Measurements from ENCODE around the gene EXOSC9. TPM values are rescaled to one million over a fixed set of nuclear protein-coding genes. Genes with fewer than 3 reads are reported as not detected.

EXOSC9 gene
- total RNA-seq, 4 donors from 2014 or later, result 13.2 to 35.2 (median 22.5) TPM

DNA sequence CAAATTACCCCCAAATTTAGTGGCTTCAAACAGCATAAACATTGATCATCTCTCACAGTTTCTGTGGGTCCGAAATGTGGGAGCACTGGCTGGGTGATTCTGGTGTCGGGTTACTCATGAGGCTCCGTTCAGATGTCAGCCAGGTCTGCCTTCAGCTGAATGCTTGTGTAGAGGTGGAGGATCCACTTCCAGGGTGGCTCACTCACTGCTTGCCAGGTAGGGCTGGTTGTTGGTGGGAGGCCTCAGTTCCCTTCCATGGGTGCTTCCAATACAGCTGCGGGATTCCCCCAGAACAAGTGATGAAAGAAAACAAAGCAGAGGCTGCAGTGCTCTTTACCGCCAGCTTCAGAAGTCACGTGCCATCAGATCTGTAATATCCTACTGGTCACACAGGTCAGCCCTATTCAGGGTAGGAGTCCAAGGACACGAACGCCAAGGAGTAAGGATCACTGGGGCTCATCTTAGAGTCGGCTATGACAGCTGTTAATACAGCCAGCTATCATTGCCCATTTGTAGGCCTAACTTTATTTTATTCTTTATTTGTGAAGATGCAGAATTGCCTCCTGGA, 35.1 kb upstream of the EXOSC9 start:
- Histone ChIP-seq H3K36me3 (no peaks in the 10 kb centered on the region), H3K27me3 (peaks cover 43% of the 10 kb centered on the region), H3K27ac (no peak overlapping the region), H3K9me3 (no peaks in the 10 kb centered on the region), H3K4me3 (no peak overlapping the region), H3K4me1 (peaks cover 0 to 7% (median 1%) of the 10 kb centered on the region in 4 donors)
- in situ Hi-C loops (cut with MboI; ENCODE audit: low pct_ligation_motif_present in 1 of 4, low pct_unique_long_range_greater_than_20kb in 1 of 4, low sequenced_read_pairs in 3 of 4), result no loop called here
- 91% methylated on average over 8 of the region's 9 CpGs; no CpG with 5 or more reads in 1 of the 2 donors for WGBS, 2 donors (ENCODE audit: low coverage in 1 of 2)
- TF ChIP-seq EP300 (IDR thresholded peaks at IDR 0.05; ENCODE audit: low read depth) (no peak), POLR2A (IDR thresholded peaks at IDR 0.05) (no peak)
- TF ChIP-seq, protein P1, sequence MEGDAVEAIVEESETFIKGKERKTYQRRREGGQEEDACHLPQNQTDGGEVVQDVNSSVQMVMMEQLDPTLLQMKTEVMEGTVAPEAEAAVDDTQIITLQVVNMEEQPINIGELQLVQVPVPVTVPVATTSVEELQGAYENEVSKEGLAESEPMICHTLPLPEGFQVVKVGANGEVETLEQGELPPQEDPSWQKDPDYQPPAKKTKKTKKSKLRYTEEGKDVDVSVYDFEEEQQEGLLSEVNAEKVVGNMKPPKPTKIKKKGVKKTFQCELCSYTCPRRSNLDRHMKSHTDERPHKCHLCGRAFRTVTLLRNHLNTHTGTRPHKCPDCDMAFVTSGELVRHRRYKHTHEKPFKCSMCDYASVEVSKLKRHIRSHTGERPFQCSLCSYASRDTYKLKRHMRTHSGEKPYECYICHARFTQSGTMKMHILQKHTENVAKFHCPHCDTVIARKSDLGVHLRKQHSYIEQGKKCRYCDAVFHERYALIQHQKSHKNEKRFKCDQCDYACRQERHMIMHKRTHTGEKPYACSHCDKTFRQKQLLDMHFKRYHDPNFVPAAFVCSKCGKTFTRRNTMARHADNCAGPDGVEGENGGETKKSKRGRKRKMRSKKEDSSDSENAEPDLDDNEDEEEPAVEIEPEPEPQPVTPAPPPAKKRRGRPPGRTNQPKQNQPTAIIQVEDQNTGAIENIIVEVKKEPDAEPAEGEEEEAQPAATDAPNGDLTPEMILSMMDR (IDR thresholded peaks at IDR 0.05), result no peak
- intact Hi-C loops (cut with DNase I; ENCODE audit: low total_unique reads), result no loop called here
- DNase-seq, result no peak

DNA sequence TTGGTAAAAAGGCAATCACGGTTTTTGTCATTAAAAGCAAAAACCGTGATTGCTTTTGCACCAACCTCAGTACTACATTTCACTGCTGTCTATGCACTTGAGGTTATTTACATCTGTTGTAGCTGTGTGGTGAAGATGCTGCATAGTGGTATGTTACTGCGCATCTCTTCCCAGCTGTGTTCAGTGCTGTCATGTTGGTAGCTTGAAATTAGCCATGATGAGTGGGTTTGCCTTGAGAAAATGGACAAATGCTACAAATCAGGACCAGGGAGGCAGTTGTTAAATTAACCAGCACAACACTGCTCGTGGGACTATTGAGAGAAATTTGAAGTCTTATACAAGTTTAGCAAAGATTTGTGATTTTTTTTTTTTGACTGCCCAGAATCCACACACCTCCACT, 34.0 kb upstream of the EXOSC9 start:
- intact Hi-C loops (cut with DNase I; ENCODE audit: low total_unique reads) (no loop called here), in situ Hi-C loops (cut with MboI; ENCODE audit: low pct_ligation_motif_present in 1 of 4, low pct_unique_long_range_greater_than_20kb in 1 of 4, low sequenced_read_pairs in 3 of 4) (no loop called here)
- no peaks in the 10 kb centered on the region for H3K36me3 ChIP-seq
- no peak overlapping the region for H3K4me3 ChIP-seq
- H3K4me1 ChIP-seq, result peaks cover 0 to 7% (median 1%) of the 10 kb centered on the region in 4 donors
- WGBS, 2 donors (ENCODE audit: low coverage in 1 of 2), result 83 to 87% methylated on average over 3 to 4 of the region's 4 CpGs
- H3K9me3 ChIP-seq, result no peaks in the 10 kb centered on the region
- TF ChIP-seq POLR2AphosphoS5 (IDR thresholded peaks at IDR 0.05) (no peak), EP300 (IDR thresholded peaks at IDR 0.05; ENCODE audit: low read depth) (no peak), POLR2A (IDR thresholded peaks at IDR 0.05) (no peak)
- TF ChIP-seq, protein P1 (IDR thresholded peaks at IDR 0.05), result no peak
- no peak for DNase-seq
- no peak overlapping the region for H3K27ac ChIP-seq
- H3K27me3 ChIP-seq, result peaks cover 40% of the 10 kb centered on the region

GRCh38 chr4:121769341-121769740, 31.8 kb upstream of the EXOSC9 start:
- H3K4me1 ChIP-seq, result peaks cover 0 to 7% (median 1%) of the 10 kb centered on the region in 4 donors
- in situ Hi-C loops (cut with MboI; ENCODE audit: low pct_ligation_motif_present in 1 of 4, low pct_unique_long_range_greater_than_20kb in 1 of 4, low sequenced_read_pairs in 3 of 4) (no loop called here), intact Hi-C loops (cut with DNase I; ENCODE audit: low total_unique reads) (no loop called here)
- no peaks in the 10 kb centered on the region for H3K36me3 ChIP-seq
- no peak overlapping the region for H3K4me3 ChIP-seq
- WGBS, 2 donors (ENCODE audit: low coverage in 1 of 2), result 94 to 100% methylated on average over 1 to 2 of the region's 2 CpGs
- TF ChIP-seq EP300 (IDR thresholded peaks at IDR 0.05; ENCODE audit: low read depth) (no peak), POLR2A (IDR thresholded peaks at IDR 0.05) (no peak), POLR2AphosphoS5 (IDR thresholded peaks at IDR 0.05) (no peak)
- TF ChIP-seq, protein P1 (IDR thresholded peaks at IDR 0.05), result no peak
- H3K9me3 ChIP-seq, result no peaks in the 10 kb centered on the region
- H3K27me3 ChIP-seq, result peaks cover 18% of the 10 kb centered on the region
- DNase-seq, result no peak
- no peak overlapping the region for H3K27ac ChIP-seq

DNA sequence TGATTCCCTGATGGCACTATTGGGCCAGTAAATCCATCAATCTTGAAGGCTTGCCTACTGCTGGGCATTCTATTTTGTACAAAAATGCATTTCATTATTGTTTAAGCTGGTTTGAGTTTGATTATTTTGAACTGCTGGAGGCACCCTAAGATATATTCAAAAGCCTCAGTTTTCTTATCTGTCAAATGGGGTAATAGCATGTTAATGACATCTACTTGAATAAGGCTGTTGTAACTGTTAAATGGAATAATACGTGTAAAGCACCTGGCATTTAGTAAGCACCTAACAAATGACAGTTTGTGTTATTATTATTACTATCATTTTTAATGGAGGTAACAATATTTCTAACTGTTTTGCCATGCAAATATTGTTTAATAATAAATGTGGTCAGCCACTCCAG, 29.3 kb upstream of the EXOSC9 start:
- in situ Hi-C loops (cut with MboI; ENCODE audit: low pct_ligation_motif_present in 1 of 4, low pct_unique_long_range_greater_than_20kb in 1 of 4, low sequenced_read_pairs in 3 of 4) (no loop called here), intact Hi-C loops (cut with DNase I; ENCODE audit: low total_unique reads) (no loop called here)
- H3K27ac ChIP-seq, result no peak overlapping the region
- no peaks in the 10 kb centered on the region for H3K4me1 ChIP-seq
- H3K27me3 ChIP-seq, result no peaks in the 10 kb centered on the region
- no peak for DNase-seq
- no peak for TF ChIP-seq EP300 (IDR thresholded peaks at IDR 0.05; ENCODE audit: low read depth)
- no peak for TF ChIP-seq POLR2A (IDR thresholded peaks at IDR 0.05)
- TF ChIP-seq POLR2AphosphoS5 (IDR thresholded peaks at IDR 0.05), result no peak
- TF ChIP-seq, protein P1 (IDR thresholded peaks at IDR 0.05), result no peak
- no peak overlapping the region for H3K4me3 ChIP-seq
- no peaks in the 10 kb centered on the region for H3K36me3 ChIP-seq
- 83 to 90% methylated on average over 1 of the region's 1 CpG for WGBS, 2 donors (ENCODE audit: low coverage in 1 of 2)
- no peaks in the 10 kb centered on the region for H3K9me3 ChIP-seq

Measured in transverse colon (tissue), 4 donors.